SJSA1 (cell line): ENCODE data around the gene SLC29A2. TPM values are rescaled to one million over a fixed set of nuclear protein-coding genes. Genes with fewer than 3 reads are reported as not detected.

Experiments
- DNase-seq, 2 experiments: peaks; one replicate each; pipeline ENCODE4 v3.0.0-alpha.2; 2015 to 2020; ENCODE audit warnings: low spot score in 2 of 2, low read depth in 1 of 2
- H3K27ac ChIP-seq: fragments of 250-450 bp; sonication (Bioruptor Pico); 2 replicates; pipeline ENCODE4 v1.5.1; 2020; ENCODE audit warnings: mild to moderate bottlenecking, moderate library complexity
- H3K27me3 ChIP-seq: fragments of 250-450 bp; sonication (Bioruptor Pico); replicated peaks from 2 replicates; pipeline ENCODE4 v1.5.1; 2020; ENCODE audit warnings: mild to moderate bottlenecking, moderate library complexity
- H3K36me3 ChIP-seq: fragments of 250-450 bp; sonication (Bioruptor Pico); 2 replicates; pipeline ENCODE4 v1.5.1; 2020; ENCODE audit warnings: mild to moderate bottlenecking
- H3K4me1 ChIP-seq: fragments of 250-450 bp; sonication (Bioruptor Pico); replicated peaks from 2 replicates; pipeline ENCODE4 v1.6.1; 2021; ENCODE audit warnings: mild to moderate bottlenecking
- H3K4me3 ChIP-seq: fragments of 250-450 bp; sonication (Bioruptor Pico); 2 replicates; pipeline ENCODE4 v1.5.1; 2020; ENCODE audit warnings: mild to moderate bottlenecking
- H3K9me3 ChIP-seq: fragments of 250-450 bp; sonication (Bioruptor Pico); replicated peaks from 2 replicates; pipeline ENCODE4 v1.5.1; 2020; ENCODE audit warnings: mild to moderate bottlenecking
- total RNA-seq: library from RNA; depleted of rRNA; stranded (reverse); fragments of >200 nt; shearing (Covaris generic); gene quantifications from 2 replicates; pipeline ENCODE4 v1.2.3, GENCODE V29; 2014

The SLC29A2 gene
- total RNA-seq, 1 experiment from 2014 or later = not detected

GRCh38 chr11:66337103-66337899 is 34.3 kb downstream of the SLC29A2 start:
- Histone ChIP-seq H3K36me3 (peaks cover 93% of the 10 kb centered on the region), H3K27ac (peak overlapping the region; percentile 90), H3K9me3 (no peaks in the 10 kb centered on the region), H3K27me3 (no peaks in the 10 kb centered on the region), H3K4me3 (no peak overlapping the region), H3K4me1 (peaks cover 37% of the 10 kb centered on the region)
- DNase-seq = peak in 1 of 2 experiments; percentile 57

- peak within 1 kb of the TSS; percentile 90 for H3K27ac ChIP-seq
- no peaks in the 10 kb centered on the region for H3K27me3 ChIP-seq
- DNase-seq = peak; percentile 99 to 100
- H3K4me3 ChIP-seq = peak within 1 kb of the TSS; percentile 66
- peaks cover 93% of the 10 kb centered on the region for H3K36me3 ChIP-seq
- H3K4me1 ChIP-seq = peaks cover 45% of the 10 kb centered on the region
- no peaks in the 10 kb centered on the region for H3K9me3 ChIP-seq
Measured at GRCh38 chr11:66336234-66337102, 35.1 kb downstream of the SLC29A2 start, which contains the start of gene RIN1. RIN1 (minus strand) TSS chr11:66336434; CDS start chr11:66336402, 32 bp downstream.

- H3K36me3 ChIP-seq = peaks cover 91% of the 10 kb centered on the region
- peak; percentile 82 to 85 for DNase-seq
Measured at GRCh38 chr11:66335531-66336233, 35.9 kb downstream of the SLC29A2 start.

GRCh38 chr11:66334605-66335442 is 36.7 kb downstream of the SLC29A2 start:
- H3K36me3 ChIP-seq = peaks cover 86% of the 10 kb centered on the region

More at GRCh38 chr11:66335531-66336233, 35.9 kb downstream of the SLC29A2 start:
- Histone ChIP-seq H3K4me3 (peak overlapping the region; percentile 66), H3K27ac (peak overlapping the region; percentile 90), H3K27me3 (no peaks in the 10 kb centered on the region), H3K4me1 (peaks cover 53% of the 10 kb centered on the region), H3K9me3 (no peaks in the 10 kb centered on the region)

GRCh38 chr11:66333896-66334604 is 37.5 kb downstream of the SLC29A2 start:
- no peaks in the 10 kb centered on the region for H3K9me3 ChIP-seq
- peak in 1 of 2 experiments; percentile 56 for DNase-seq
- no peaks in the 10 kb centered on the region for H3K27me3 ChIP-seq
- peaks cover 78% of the 10 kb centered on the region for H3K36me3 ChIP-seq
- no peak overlapping the region for H3K27ac ChIP-seq
- no peak overlapping the region for H3K4me3 ChIP-seq
- H3K4me1 ChIP-seq = peaks cover 69% of the 10 kb centered on the region

More at GRCh38 chr11:66334605-66335442, 36.7 kb downstream of the SLC29A2 start:
- Histone ChIP-seq H3K4me3 (peak overlapping the region; percentile 66), H3K27me3 (no peaks in the 10 kb centered on the region), H3K9me3 (no peaks in the 10 kb centered on the region), H3K4me1 (peaks cover 62% of the 10 kb centered on the region), H3K27ac (peak overlapping the region; percentile 90)
- peak in 1 of 2 experiments; percentile 59 for DNase-seq

- Histone ChIP-seq H3K27ac (no peak overlapping the region), H3K9me3 (no peaks in the 10 kb centered on the region), H3K4me1 (peaks cover 76% of the 10 kb centered on the region), H3K36me3 (peaks cover 71% of the 10 kb centered on the region), H3K27me3 (no peaks in the 10 kb centered on the region), H3K4me3 (no peak overlapping the region)
- DNase-seq = peak in 1 of 2 experiments; percentile 54
Measured at GRCh38 chr11:66333220-66333877, 38.2 kb downstream of the SLC29A2 start.

GRCh38 chr11:66332371-66333219 is 39.0 kb downstream of the SLC29A2 start:
- Histone ChIP-seq H3K4me3 (no peak overlapping the region), H3K27me3 (no peaks in the 10 kb centered on the region), H3K27ac (no peak overlapping the region), H3K4me1 (peaks cover 83% of the 10 kb centered on the region), H3K9me3 (no peaks in the 10 kb centered on the region), H3K36me3 (peaks cover 63% of the 10 kb centered on the region)
- peak in 1 of 2 experiments; percentile 57 for DNase-seq

- peak overlapping the region; percentile 45 for H3K27ac ChIP-seq
- H3K27me3 ChIP-seq = no peaks in the 10 kb centered on the region
- peaks cover 55% of the 10 kb centered on the region for H3K36me3 ChIP-seq
- H3K4me1 ChIP-seq = peaks cover 83% of the 10 kb centered on the region
- no peaks in the 10 kb centered on the region for H3K9me3 ChIP-seq
- no peak for DNase-seq
- H3K4me3 ChIP-seq = no peak overlapping the region
Measured at GRCh38 chr11:66331542-66332370, 39.8 kb downstream of the SLC29A2 start.

GRCh38 chr11:66330931-66331330 is 40.6 kb downstream of the SLC29A2 start:
- H3K36me3 ChIP-seq = peaks cover 52% of the 10 kb centered on the region
- H3K27ac ChIP-seq = peak overlapping the region; percentile 94
- no peaks in the 10 kb centered on the region for H3K27me3 ChIP-seq
- H3K9me3 ChIP-seq = no peaks in the 10 kb centered on the region
- H3K4me3 ChIP-seq = no peak overlapping the region
- H3K4me1 ChIP-seq = peaks cover 82% of the 10 kb centered on the region
- DNase-seq = peak; percentile 99

- Histone ChIP-seq H3K27ac (peak overlapping the region; percentile 94), H3K4me1 (peaks cover 82% of the 10 kb centered on the region), H3K4me3 (no peak overlapping the region), H3K36me3 (peaks cover 35% of the 10 kb centered on the region), H3K27me3 (no peaks in the 10 kb centered on the region), H3K9me3 (no peaks in the 10 kb centered on the region)
- DNase-seq = peak in 1 of 2 experiments; percentile 66
Measured at GRCh38 chr11:66329165-66329673, 42.3 kb downstream of the SLC29A2 start.
